Spleen (tissue), 11 donors: Measurements from ENCODE around the gene DES. TPM values are rescaled to one million over a fixed set of nuclear protein-coding genes. Genes with fewer than 3 reads are reported as not detected.

Source experiments
- DNase-seq: peaks from one replicate; pipeline ENCODE4 v3.0.0-alpha.2; 2020
- H3K27ac ChIP-seq, 8 donors: fragments of 200-600 bp; sonication (generic) in 7 of 8; 1 replicate in 4 of 8; 2 replicates in 4 of 8; pipeline versions ENCODE4 v1.5.0 to v1.8.0; 2016 to 2021; ENCODE audit warnings: inconsistent platforms in 4 of 8, mild to moderate bottlenecking in 4 of 8, moderate library complexity in 1 of 8
- H3K27me3 ChIP-seq, 7 donors: fragments of 200-600 bp; sonication (generic) in 6 of 7; replicated peaks in 1 of 7; 1 replicate in 4 of 7; 2 replicates in 3 of 7; pipeline versions ENCODE4 v1.5.0 to v1.8.0; 2016 to 2021; ENCODE audit warnings: inconsistent platforms in 3 of 7, mild to moderate bottlenecking in 1 of 7
- H3K36me3 ChIP-seq, 6 donors: fragments of 200-600 bp; sonication (generic) in 5 of 6; 1 replicate in 4 of 6; 2 replicates in 2 of 6; pipeline versions ENCODE4 v1.5.0 to v1.8.0; 2016 to 2021; ENCODE audit warnings: inconsistent platforms in 2 of 6
- H3K4me1 ChIP-seq, 6 donors: fragments of 200-600 bp; sonication (generic) in 5 of 6; 1 replicate in 3 of 6; 2 replicates in 3 of 6; pipeline versions ENCODE4 v1.5.0 to v1.8.0; 2016 to 2021; ENCODE audit warnings: inconsistent platforms in 3 of 6
- H3K4me3 ChIP-seq, 8 donors: fragments of 200-600 bp; sonication (generic) in 7 of 8; 1 replicate in 4 of 8; 2 replicates in 4 of 8; pipeline versions ENCODE4 v1.5.0 to v1.8.0; 2016 to 2021; ENCODE audit warnings: inconsistent platforms in 4 of 8, mild to moderate bottlenecking in 4 of 8, moderate library complexity in 2 of 8
- H3K9me3 ChIP-seq, 8 donors: fragments of 200-600 bp; sonication (generic) in 7 of 8; 1 replicate in 4 of 8; 2 replicates in 4 of 8; pipeline versions ENCODE4 v1.5.0 to v1.8.0; 2016 to 2021; ENCODE audit warnings: inconsistent platforms in 4 of 8
- CTCF ChIP-seq, 11 experiments: fragments of 200-600 bp in 7 of 11; fragments of 450-650 bp in 4 of 11; sonication (generic) in 4 of 11; IDR thresholded peaks in 8 of 11; conservative IDR thresholded peaks in 3 of 11; 1 replicate in 7 of 11; 2 replicates in 4 of 11; pipeline versions ENCODE4 v1.4.0 to v1.8.0; 2016 to 2021; ENCODE audit warnings: antibody characterized with exemption in 11 of 11, inconsistent platforms in 4 of 11, mild to moderate bottlenecking in 1 of 11
- POLR2A ChIP-seq, 3 donors: fragments of 450-650 bp; IDR thresholded peaks; one replicate each; pipeline ENCODE4 v1.5.1; 2017; ENCODE audit warnings: antibody characterized with exemption in 3 of 3, mild to moderate bottlenecking in 1 of 3
- POLR2AphosphoS5 ChIP-seq, 3 donors: sonication (generic); formaldehyde crosslinking; IDR thresholded peaks; one replicate each; pipeline ENCODE4 v1.5.1; 2017; ENCODE audit warnings: antibody characterized with exemption in 3 of 3
- WGBS, 5 donors: extraction: QIAGEN DNeasy Blood & Tissue Kit in 3 of 5; methylation state at CpG; one replicate each; pipeline versions ENCODE4 v1.1.5 to v1.1.7; 2013 to 2018; 5-methylcytosine and 5-hydroxymethylcytosine counted together
- intact Hi-C: fragments of 100-400 bp; cut with DNase I; formaldehyde crosslinking; loops from one replicate; pipeline ENCODE4 v1.15.0; 2023; ENCODE audit warnings: low total_unique reads
- polyA plus RNA-seq, 3 donors: library from polyadenylated mRNA; stranded (reverse); fragments of 200-250 nt; gene quantifications; one replicate each; pipeline ENCODE4 v1.2.1, GENCODE V29; 2013
- total RNA-seq, 7 donors: library from RNA; depleted of rRNA in 3 of 7; stranded (reverse); fragments of >200 nt in 3 of 7; fragmentation: NEBNext Ultra II Directional in 4 of 7; extraction: Animal tissue kit (Norgen Biotek cat#: 25700) in 4 of 7; gene quantifications; one replicate each; pipeline versions ENCODE4 v1.1.0 to v1.2.1, GENCODE V29; 2016 to 2021
- donor health status: healthy with polysubstance abuse.
- donor health status: DM: no; HTN: no; CAD: no; lungs with moderate emphysema.
- donor health status: DM: no; HTN: no; CAD: no.
- donor health status: Bipolar disorder and iron deficiency.
- donor health status: healthy.
- donor health status: DM: no; HTN: no; CAD: no.
- donor health status: DM: yes; HTN: yes; CAD: no.

DES gene
- total and polyA plus RNA-seq, 10 donors: 4.3 to 24.7 (median 11.7) TPM

- 57 to 76% (median 68%) methylated on average over 2 of the region's 2 CpGs for WGBS, 5 donors
- no peaks in the 10 kb centered on the region for H3K9me3 ChIP-seq
- no peak for TF ChIP-seq POLR2A (IDR thresholded peaks at IDR 0.05)
- no peak for TF ChIP-seq POLR2AphosphoS5 (IDR thresholded peaks at IDR 0.05)
- TF ChIP-seq CTCF (IDR thresholded peaks at IDR 0.05 in 8 of 11, conservative IDR thresholded peaks at IDR 0.05 in 3 of 11): no peak
- H3K4me3 ChIP-seq: no peak overlapping the region
- intact Hi-C loops: no loop called here
- peaks cover 2 to 38% (median 20%) of the 10 kb centered on the region in 6 donors for H3K4me1 ChIP-seq
- no peaks in the 10 kb centered on the region for H3K27me3 ChIP-seq
- H3K36me3 ChIP-seq: peaks cover 5 to 67% (median 63%) of the 10 kb centered on the region in 6 donors
- no peak for DNase-seq
- no peak overlapping the region for H3K27ac ChIP-seq
Measured at GRCh38 chr2:219384859-219385258, 33.3 kb upstream of the DES start.

GRCh38 chr2:219385958-219386520, 32.1 kb upstream of the DES start:
- H3K4me3 ChIP-seq: peak overlapping the region in 1 of 8 donors; percentile 84
- DNase-seq: peak; percentile 83
- H3K9me3 ChIP-seq: peaks cover 0 to 5% (median 0%) of the 10 kb centered on the region in 8 donors
- no peak for TF ChIP-seq POLR2A (IDR thresholded peaks at IDR 0.05)
- TF ChIP-seq CTCF (IDR thresholded peaks at IDR 0.05 in 8 of 11, conservative IDR thresholded peaks at IDR 0.05 in 3 of 11): no peak
- no peak for TF ChIP-seq POLR2AphosphoS5 (IDR thresholded peaks at IDR 0.05)
- H3K27me3 ChIP-seq: no peaks in the 10 kb centered on the region
- 95 to 98% (median 97%) methylated on average over 14 to 19 of the region's 19 CpGs for WGBS, 5 donors
- H3K4me1 ChIP-seq: peaks cover 2 to 38% (median 20%) of the 10 kb centered on the region in 6 donors
- intact Hi-C loops: no loop called here
- H3K27ac ChIP-seq: peak overlapping the region in 1 of 8 donors; percentile 98
- H3K36me3 ChIP-seq: peaks cover 5 to 55% (median 53%) of the 10 kb centered on the region in 6 donors

GRCh38 chr2:219386532-219387280, 31.5 kb upstream of the DES start:
- TF ChIP-seq POLR2A (IDR thresholded peaks at IDR 0.05) (no peak), POLR2AphosphoS5 (IDR thresholded peaks at IDR 0.05) (no peak), CTCF (IDR thresholded peaks at IDR 0.05 in 8 of 11, conservative IDR thresholded peaks at IDR 0.05 in 3 of 11) (no peak)
- no peaks in the 10 kb centered on the region for H3K27me3 ChIP-seq
- 47 to 55% (median 52%) methylated on average over 19 of the region's 19 CpGs for WGBS, 5 donors
- peak overlapping the region; percentile 69 to 86 (median 82) for H3K4me3 ChIP-seq
- peak overlapping the region; percentile 94 to 99 (median 96) for H3K27ac ChIP-seq
- H3K4me1 ChIP-seq: peaks cover 2 to 38% (median 20%) of the 10 kb centered on the region in 6 donors
- peak; percentile 88 for DNase-seq
- peaks cover 5 to 49% (median 46%) of the 10 kb centered on the region in 6 donors for H3K36me3 ChIP-seq
- intact Hi-C loops: no loop called here
- H3K9me3 ChIP-seq: peaks cover 0 to 5% (median 0%) of the 10 kb centered on the region in 8 donors
